GM12878 (cell line): Measurements from ENCODE around the gene TNIP2. TPM values are rescaled to one million over a fixed set of nuclear protein-coding genes. Genes with fewer than 3 reads are reported as not detected.

Experiments
- ATAC-seq: fragments of 200-7000 bp; cut with Tn5 transposase; 3 replicates; pipeline ENCODE4 v1.9.1; 2020; ENCODE audit warnings: mild to moderate bottlenecking, moderate library complexity
- BruUV-seq: library from RNA; stranded (reverse); fragments of 400-500 nt; replicated peaks from 2 replicates; lab custom pipeline; 2021; lab: Mats Ljungman, UMichigan
- CTCF ChIA-PET: fragments of 300-600 bp; sonication (Branson Sonifier 250); formaldehyde crosslinking; extraction: SDS; loops from one replicate; lab custom pipeline; 2021; ENCODE audit warnings: inconsistent platforms; lab: Yijun Ruan, JAX
- POLR2A ChIA-PET: fragments of 350-600 bp; formaldehyde crosslinking; extraction: SDS; loops from one replicate; lab custom pipeline; 2021; ENCODE audit warnings: inconsistent platforms; lab: Charles Lee
- RAD21 ChIA-PET: fragments of 300-600 bp; sonication (Branson Sonifier 250); formaldehyde crosslinking; loops from one replicate; lab custom pipeline; 2023; ENCODE audit warnings: antibody characterized with exemption; ENCODE audit not compliant: unreplicated experiment; lab: Charles Lee
- SMC1A ChIA-PET: fragments of 300-600 bp; sonication (Branson Sonifier 250); formaldehyde crosslinking; loops from one replicate; lab custom pipeline; 2023; ENCODE audit not compliant: unreplicated experiment, uncharacterized antibody; lab: Charles Lee
- DNase-seq: peaks from one replicate; pipeline ENCODE4 v3.0.0-alpha.2; 2011; ENCODE audit warnings: low read depth, low spot score
- FAIRE-seq: peaks from 3 replicates; lab custom pipeline; 2011; peaks lifted over from hg19 to GRCh38; lab: Jason Lieb, UNC
- H2AFZ ChIP-seq: 2 replicates; pipeline ENCODE4 v1.6.0; 2011; ENCODE audit warnings: low read depth, low read length, control low read depth; ENCODE audit not compliant: control insufficient read depth
- H3K27ac ChIP-seq: 2 replicates; pipeline ENCODE4 v1.5.1; 2011; ENCODE audit warnings: control low read depth; ENCODE audit not compliant: control insufficient read depth, insufficient read depth
- H3K27me3 ChIP-seq, 2 experiments: replicated peaks in 1 of 2; 2 replicates each; pipeline versions ENCODE4 v1.6.0 to v1.6.1; 2011; ENCODE audit warnings: low read length in 1 of 2; ENCODE audit not compliant: control insufficient read depth in 2 of 2, insufficient read depth in 2 of 2
- H3K36me3 ChIP-seq, 2 experiments: 2 replicates each; pipeline ENCODE4 v1.5.1; 2011; ENCODE audit warnings: low read length in 1 of 2; ENCODE audit not compliant: control insufficient read depth in 2 of 2, insufficient read depth in 2 of 2
- H3K4me1 ChIP-seq: 2 replicates; pipeline ENCODE4 v1.6.1; 2011; ENCODE audit warnings: mild to moderate bottlenecking, low read length, moderate library complexity, mixed read lengths; ENCODE audit not compliant: control insufficient read depth, insufficient read depth
- H3K4me2 ChIP-seq: 2 replicates; pipeline ENCODE4 v1.6.0; 2011; ENCODE audit warnings: control low read depth; ENCODE audit not compliant: control insufficient read depth, insufficient read depth
- H3K4me3 ChIP-seq: fragments of 200-600 bp; sonication (generic); 2 replicates; pipeline ENCODE4 v1.5.1; 2016
- H3K79me2 ChIP-seq: 2 replicates; pipeline ENCODE4 v1.6.0; 2011; ENCODE audit warnings: low read length; ENCODE audit not compliant: control insufficient read depth, insufficient read depth
- H3K9ac ChIP-seq: 2 replicates; pipeline ENCODE4 v1.8.0; 2011; ENCODE audit warnings: low read length, control low read depth, mixed read lengths; ENCODE audit not compliant: control insufficient read depth, insufficient read depth
- H3K9me3 ChIP-seq: replicated peaks from 3 replicates; pipeline ENCODE4 v1.5.1; 2011; ENCODE audit warnings: mild to moderate bottlenecking, low read length; ENCODE audit not compliant: control insufficient read depth, insufficient read depth
- H4K20me1 ChIP-seq: 2 replicates; pipeline ENCODE4 v1.6.0; 2011; ENCODE audit not compliant: control insufficient read depth, insufficient read depth
- EZH2 ChIP-seq: IDR thresholded peaks from 2 replicates; pipeline ENCODE4 v1.6.1; 2012; ENCODE audit warnings: low read depth, mild to moderate bottlenecking, control low read depth, inconsistent platforms, low read length, borderline replicate concordance; ENCODE audit not compliant: control insufficient read depth
- FOS ChIP-seq: IDR thresholded peaks from 3 replicates; pipeline ENCODE4 v1.6.1; 2011; ENCODE audit warnings: borderline replicate concordance; ENCODE audit not compliant: insufficient read length; ENCODE audit errors: extremely low read depth
- HDAC6 ChIP-seq: fragments of 200-600 bp; sonication (generic); IDR thresholded peaks from one replicate; pipeline ENCODE4 v1.8.0; 2017; ENCODE audit warnings: antibody characterized with exemption; ENCODE audit not compliant: unreplicated experiment
- IRF3 ChIP-seq: fragments of 450-650 bp; IDR thresholded peaks from 2 replicates; pipeline ENCODE4 v1.6.1; 2014; ENCODE audit warnings: mild to moderate bottlenecking
- JUND ChIP-seq: IDR thresholded peaks from 2 replicates; pipeline ENCODE4 v1.6.1; 2012; ENCODE audit warnings: low read depth, mild to moderate bottlenecking, low read length, improper control_type of control experiment, moderate library complexity
- MEF2A ChIP-seq: IDR thresholded peaks from 2 replicates; pipeline ENCODE4 v1.6.1; 2011; ENCODE audit warnings: low read depth, mild to moderate bottlenecking, low read length, moderate library complexity; ENCODE audit not compliant: insufficient read depth
- MLLT1 ChIP-seq: fragments of 450-650 bp; IDR thresholded peaks from 2 replicates; pipeline ENCODE4 v1.6.1; 2016; ENCODE audit warnings: mild to moderate bottlenecking
- WGBS: methylation state at CpG from one replicate; pipeline ENCODE4 v1.1.6; 2016; ENCODE audit warnings: low lambda C conversion rate; ENCODE audit not compliant: insufficient replicate concordance, insufficient coverage; ENCODE audit errors: missing lambda C conversion rate; 5-methylcytosine and 5-hydroxymethylcytosine counted together
- in situ Hi-C: fragments of 300-500 bp; cut with MboI; formaldehyde crosslinking; loops from 9 replicates; pipeline ENCODE4 v1.14.3; 2018; ENCODE audit warnings: mixed read lengths
- intact Hi-C: fragments of 100-400 bp; cut with micrococcal nuclease; formaldehyde crosslinking; loops from one replicate; pipeline ENCODE4 v1.14.2; 2022; ENCODE audit not compliant: unreplicated experiment
- polyA plus RNA-seq, 11 experiments: library from polyadenylated mRNA; depleted of rRNA in 4 of 11; unstranded in 6 of 11; stranded (reverse) in 5 of 11; fragments of >200 nt; fragmentation: Nextera tagmentation in 4 of 11; fragmentation: Illumina TruSeq in 1 of 11; extraction: Ambion mirVana in 4 of 11; extraction: Trizol in 1 of 11; gene quantifications; 1 replicate in 1 of 11; 2 replicates in 10 of 11; pipeline versions ENCODE4 v1.2.1 to v1.2.3, GENCODE V29; 2011 to 2016; ENCODE audit warnings: inconsistent platforms in 2 of 11, missing spikeins in 2 of 11, low read depth in 1 of 11
- total RNA-seq, 4 experiments: library from RNA; depleted of rRNA in 3 of 4; stranded (reverse); fragments of >200 nt in 3 of 4; fragmentation: Illumina TruSeq in 1 of 4; extraction: Trizol in 1 of 4; gene quantifications; 2 replicates each; pipeline versions ENCODE4 v1.2.1 to v1.2.3, GENCODE V29; 2013 to 2021
- TF ChIP-seq, protein P1 (sequence below): fragments of 450-650 bp; IDR thresholded peaks from 2 replicates; pipeline ENCODE4 v1.6.1; 2018; ENCODE audit warnings: borderline replicate concordance, mild to moderate bottlenecking; ENCODE audit not compliant: partially characterized antibody
- TF ChIP-seq, protein P2 (sequence below): IDR thresholded peaks from 2 replicates; pipeline ENCODE4 v1.6.1; 2012; ENCODE audit warnings: mild to moderate bottlenecking, low read depth, low read length
- TF ChIP-seq, protein P3 (sequence below): fragments of 150-350 bp; IDR thresholded peaks from 2 replicates; pipeline ENCODE4 v1.6.1; 2016; ENCODE audit warnings: low read depth, low read length

Gene TNIP2
- total and polyA plus RNA-seq, 10 of the 15 experiments (the other 5 are each of a cell fraction or from before 2014, with no cell fraction given): 1.4 to 64.9 (median 45.5) TPM

GRCh38 chr4:2697995-2698414 is 58.1 kb downstream of the TNIP2 start:
- peak overlapping the region; percentile 2; the same call in 1 of the 2 replicates for H3K27ac ChIP-seq
- ChIA-PET SMC1A (interaction anchor here (0.5 to 3.5 kb wide), 4 partner anchors 7 to 238 kb away, joined by 3 to 31 read pairs (median 4); no protein-coding TSS in a partner anchor), CTCF (interaction anchor here (1.0 to 1.5 kb wide), 2 partner anchors 25 to 54 kb away, joined by 3 to 4 read pairs; no protein-coding TSS in a partner anchor), RAD21 (no interaction called here), POLR2A (interaction anchor here (1.3 kb wide), 3 partner anchors 7 to 48 kb away, joined by 3 to 4 read pairs (median 4); no protein-coding TSS in a partner anchor)
- 88% methylated on average over 8 of the region's 8 CpGs for WGBS
- H3K4me3 ChIP-seq: no peak overlapping the region
- no TSS peak for BruUV-seq
- no peaks in the 10 kb centered on the region for H3K27me3 ChIP-seq
- peaks cover 21% of the 10 kb centered on the region for H3K4me1 ChIP-seq
- no peak overlapping the region for H3K4me2 ChIP-seq
- in situ Hi-C loops (no loop called here), intact Hi-C loops (loop anchor here (5.0 kb wide), 1 partner anchor 264 kb away; the partner anchor contains the start of genes GRK4 and NOP14)
- no peak overlapping the region for H2AFZ ChIP-seq
- H3K79me2 ChIP-seq: 0 out of 2 replicates have a peak, but pooled peaks cover 2% of the 10 kb centered on the region
- no peak overlapping the region for H3K9ac ChIP-seq
- H4K20me1 ChIP-seq: no peaks in the 10 kb centered on the region
- no peak for ATAC-seq
- H3K9me3 ChIP-seq: no peaks in the 10 kb centered on the region
- H3K36me3 ChIP-seq: peaks cover 18 to 32% of the 10 kb centered on the region in 2 experiments
- no peak for FAIRE-seq
- no peak for DNase-seq
- TF ChIP-seq FOS: no peak
- TF ChIP-seq, protein P1, sequence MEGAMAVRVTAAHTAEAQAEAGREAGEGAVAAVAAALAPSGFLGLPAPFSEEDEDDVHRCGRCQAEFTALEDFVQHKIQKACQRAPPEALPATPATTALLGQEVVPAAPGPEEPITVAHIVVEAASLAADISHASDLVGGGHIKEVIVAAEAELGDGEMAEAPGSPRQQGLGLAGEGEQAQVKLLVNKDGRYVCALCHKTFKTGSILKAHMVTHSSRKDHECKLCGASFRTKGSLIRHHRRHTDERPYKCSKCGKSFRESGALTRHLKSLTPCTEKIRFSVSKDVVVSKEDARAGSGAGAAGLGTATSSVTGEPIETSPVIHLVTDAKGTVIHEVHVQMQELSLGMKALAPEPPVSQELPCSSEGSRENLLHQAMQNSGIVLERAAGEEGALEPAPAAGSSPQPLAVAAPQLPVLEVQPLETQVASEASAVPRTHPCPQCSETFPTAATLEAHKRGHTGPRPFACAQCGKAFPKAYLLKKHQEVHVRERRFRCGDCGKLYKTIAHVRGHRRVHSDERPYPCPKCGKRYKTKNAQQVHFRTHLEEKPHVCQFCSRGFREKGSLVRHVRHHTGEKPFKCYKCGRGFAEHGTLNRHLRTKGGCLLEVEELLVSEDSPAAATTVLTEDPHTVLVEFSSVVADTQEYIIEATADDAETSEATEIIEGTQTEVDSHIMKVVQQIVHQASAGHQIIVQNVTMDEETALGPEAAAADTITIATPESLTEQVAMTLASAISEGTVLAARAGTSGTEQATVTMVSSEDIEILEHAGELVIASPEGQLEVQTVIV: no peak
- no peak for TF ChIP-seq EZH2
- TF ChIP-seq IRF3: no peak
- TF ChIP-seq, protein P2, sequence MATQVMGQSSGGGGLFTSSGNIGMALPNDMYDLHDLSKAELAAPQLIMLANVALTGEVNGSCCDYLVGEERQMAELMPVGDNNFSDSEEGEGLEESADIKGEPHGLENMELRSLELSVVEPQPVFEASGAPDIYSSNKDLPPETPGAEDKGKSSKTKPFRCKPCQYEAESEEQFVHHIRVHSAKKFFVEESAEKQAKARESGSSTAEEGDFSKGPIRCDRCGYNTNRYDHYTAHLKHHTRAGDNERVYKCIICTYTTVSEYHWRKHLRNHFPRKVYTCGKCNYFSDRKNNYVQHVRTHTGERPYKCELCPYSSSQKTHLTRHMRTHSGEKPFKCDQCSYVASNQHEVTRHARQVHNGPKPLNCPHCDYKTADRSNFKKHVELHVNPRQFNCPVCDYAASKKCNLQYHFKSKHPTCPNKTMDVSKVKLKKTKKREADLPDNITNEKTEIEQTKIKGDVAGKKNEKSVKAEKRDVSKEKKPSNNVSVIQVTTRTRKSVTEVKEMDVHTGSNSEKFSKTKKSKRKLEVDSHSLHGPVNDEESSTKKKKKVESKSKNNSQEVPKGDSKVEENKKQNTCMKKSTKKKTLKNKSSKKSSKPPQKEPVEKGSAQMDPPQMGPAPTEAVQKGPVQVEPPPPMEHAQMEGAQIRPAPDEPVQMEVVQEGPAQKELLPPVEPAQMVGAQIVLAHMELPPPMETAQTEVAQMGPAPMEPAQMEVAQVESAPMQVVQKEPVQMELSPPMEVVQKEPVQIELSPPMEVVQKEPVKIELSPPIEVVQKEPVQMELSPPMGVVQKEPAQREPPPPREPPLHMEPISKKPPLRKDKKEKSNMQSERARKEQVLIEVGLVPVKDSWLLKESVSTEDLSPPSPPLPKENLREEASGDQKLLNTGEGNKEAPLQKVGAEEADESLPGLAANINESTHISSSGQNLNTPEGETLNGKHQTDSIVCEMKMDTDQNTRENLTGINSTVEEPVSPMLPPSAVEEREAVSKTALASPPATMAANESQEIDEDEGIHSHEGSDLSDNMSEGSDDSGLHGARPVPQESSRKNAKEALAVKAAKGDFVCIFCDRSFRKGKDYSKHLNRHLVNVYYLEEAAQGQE: no peak
- TF ChIP-seq JUND: no peak
- no peak for TF ChIP-seq HDAC6
- TF ChIP-seq, protein P3, sequence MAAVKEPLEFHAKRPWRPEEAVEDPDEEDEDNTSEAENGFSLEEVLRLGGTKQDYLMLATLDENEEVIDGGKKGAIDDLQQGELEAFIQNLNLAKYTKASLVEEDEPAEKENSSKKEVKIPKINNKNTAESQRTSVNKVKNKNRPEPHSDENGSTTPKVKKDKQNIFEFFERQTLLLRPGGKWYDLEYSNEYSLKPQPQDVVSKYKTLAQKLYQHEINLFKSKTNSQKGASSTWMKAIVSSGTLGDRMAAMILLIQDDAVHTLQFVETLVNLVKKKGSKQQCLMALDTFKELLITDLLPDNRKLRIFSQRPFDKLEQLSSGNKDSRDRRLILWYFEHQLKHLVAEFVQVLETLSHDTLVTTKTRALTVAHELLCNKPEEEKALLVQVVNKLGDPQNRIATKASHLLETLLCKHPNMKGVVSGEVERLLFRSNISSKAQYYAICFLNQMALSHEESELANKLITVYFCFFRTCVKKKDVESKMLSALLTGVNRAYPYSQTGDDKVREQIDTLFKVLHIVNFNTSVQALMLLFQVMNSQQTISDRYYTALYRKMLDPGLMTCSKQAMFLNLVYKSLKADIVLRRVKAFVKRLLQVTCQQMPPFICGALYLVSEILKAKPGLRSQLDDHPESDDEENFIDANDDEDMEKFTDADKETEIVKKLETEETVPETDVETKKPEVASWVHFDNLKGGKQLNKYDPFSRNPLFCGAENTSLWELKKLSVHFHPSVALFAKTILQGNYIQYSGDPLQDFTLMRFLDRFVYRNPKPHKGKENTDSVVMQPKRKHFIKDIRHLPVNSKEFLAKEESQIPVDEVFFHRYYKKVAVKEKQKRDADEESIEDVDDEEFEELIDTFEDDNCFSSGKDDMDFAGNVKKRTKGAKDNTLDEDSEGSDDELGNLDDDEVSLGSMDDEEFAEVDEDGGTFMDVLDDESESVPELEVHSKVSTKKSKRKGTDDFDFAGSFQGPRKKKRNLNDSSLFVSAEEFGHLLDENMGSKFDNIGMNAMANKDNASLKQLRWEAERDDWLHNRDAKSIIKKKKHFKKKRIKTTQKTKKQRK: no peak
- no peak for TF ChIP-seq MEF2A
- TF ChIP-seq MLLT1: no peak
